Mucosa of rectum (tissue), 2 donors: Measurements from ENCODE around the gene COX7A2.

Source experiments
- H3K27ac ChIP-seq, 2 donors: one replicate each; pipeline ENCODE4 v1.7.0; 2013; ENCODE audit warnings: inconsistent platforms in 2 of 2, low read depth in 2 of 2, low read length in 2 of 2
- H3K27me3 ChIP-seq, 2 donors: one replicate each; pipeline ENCODE4 v1.7.0; 2013; ENCODE audit warnings: low read length in 2 of 2; ENCODE audit not compliant: control insufficient read depth in 2 of 2, insufficient read depth in 2 of 2
- H3K36me3 ChIP-seq, 2 donors: one replicate each; pipeline ENCODE4 v1.7.0; 2013; ENCODE audit warnings: low read length in 2 of 2; ENCODE audit not compliant: control insufficient read depth in 2 of 2, insufficient read depth in 2 of 2
- H3K4me1 ChIP-seq, 2 donors: one replicate each; pipeline ENCODE4 v1.7.0; 2013; ENCODE audit warnings: low read length in 2 of 2, mild to moderate bottlenecking in 1 of 2; ENCODE audit not compliant: control insufficient read depth in 2 of 2, insufficient read depth in 2 of 2
- H3K4me3 ChIP-seq, 2 donors: one replicate each; pipeline ENCODE4 v1.7.0; 2013; ENCODE audit warnings: low read length in 2 of 2
- H3K9ac ChIP-seq, 2 donors: one replicate each; pipeline ENCODE4 v1.7.0; 2013; ENCODE audit warnings: low read length in 2 of 2, low read depth in 1 of 2, mild to moderate bottlenecking in 1 of 2
- H3K9me3 ChIP-seq, 2 donors: one replicate each; pipeline ENCODE4 v1.7.0; 2013; ENCODE audit warnings: low read length in 2 of 2; ENCODE audit not compliant: control insufficient read depth in 2 of 2
- donor health status: healthy.
- donor health status: Normal muscosa, but diverticular disease.

Gene COX7A2, protein sequence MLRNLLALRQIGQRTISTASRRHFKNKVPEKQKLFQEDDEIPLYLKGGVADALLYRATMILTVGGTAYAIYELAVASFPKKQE

DNA sequence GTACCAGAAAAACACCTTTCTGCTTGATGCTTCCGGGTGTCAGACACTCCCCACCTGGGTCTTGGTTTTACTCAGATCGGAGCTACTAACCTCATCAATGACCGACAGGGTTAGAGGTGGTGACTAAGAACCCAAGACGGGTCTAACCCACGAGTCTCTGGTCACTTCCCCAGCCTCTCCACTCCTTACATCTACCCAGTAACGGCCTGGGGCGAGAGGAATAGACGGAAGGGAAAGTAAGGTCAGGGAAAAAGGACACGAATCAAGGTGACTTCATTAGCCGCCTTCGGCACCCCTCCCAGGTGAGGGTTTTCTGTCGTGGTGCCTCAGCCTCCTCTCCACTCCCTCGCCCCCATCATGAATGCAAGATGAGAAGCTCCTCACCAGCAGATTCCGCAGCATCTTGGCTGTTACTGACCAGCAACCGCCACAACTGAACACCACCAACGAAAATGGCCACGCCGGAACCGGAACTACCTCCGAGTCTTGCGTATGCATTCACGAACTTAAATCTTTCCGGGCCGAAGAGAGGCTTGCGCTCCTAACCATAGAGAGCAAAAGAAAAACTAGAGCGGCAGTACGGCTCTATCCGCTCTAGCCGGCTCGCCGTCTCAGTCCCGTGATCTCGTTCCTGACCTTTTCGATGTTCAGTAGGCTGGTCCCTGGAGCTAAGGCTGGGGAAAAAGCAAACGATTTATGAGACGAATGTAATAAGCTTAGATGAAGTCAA, at the start of gene COX7A2:
Gene COX7A2, minus strand, starts transcription at position 469 of the 730 bp plus-strand sequence. Its CDS starts 67 bp downstream, at position 402.
- H3K4me3 ChIP-seq, result peak within 1 kb of the TSS; percentile 95 to 98
- H3K36me3 ChIP-seq, result peaks cover 14 to 17% of the 10 kb centered on the region in 2 donors
- H3K4me1 ChIP-seq, result peaks cover 3 to 11% of the 10 kb centered on the region in 2 donors
- peak within 1 kb of the TSS; percentile 94 to 95 for H3K27ac ChIP-seq
- peak within 1 kb of the TSS; percentile 89 to 95 for H3K9ac ChIP-seq
- H3K9me3 ChIP-seq, result no peaks in the 10 kb centered on the region
- H3K27me3 ChIP-seq, result no peaks in the 10 kb centered on the region

DNA sequence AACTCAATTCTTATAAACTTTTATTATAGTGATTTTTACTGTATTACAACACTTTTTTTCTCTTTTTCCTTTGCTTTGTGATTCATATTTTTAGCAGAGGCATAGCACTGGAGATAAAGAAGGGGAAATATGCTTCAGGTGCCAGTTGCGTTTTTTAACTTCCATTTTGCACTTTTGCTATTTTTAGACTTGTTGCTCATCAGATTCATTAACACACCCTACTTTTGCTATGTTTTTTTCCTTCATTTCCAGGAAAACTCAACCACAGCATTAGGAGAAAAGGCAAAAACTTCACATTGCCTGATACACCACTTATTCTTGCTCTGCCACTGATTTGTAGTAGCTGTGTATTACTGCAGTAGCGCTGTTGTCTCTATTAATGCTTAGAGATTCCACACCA, 49.0 kb upstream of the COX7A2 start:
- Histone ChIP-seq H3K4me1 (no peaks in the 10 kb centered on the region), H3K27ac (no peak overlapping the region), H3K36me3 (no peaks in the 10 kb centered on the region), H3K27me3 (no peaks in the 10 kb centered on the region), H3K9me3 (no peaks in the 10 kb centered on the region), H3K9ac (no peak overlapping the region), H3K4me3 (no peak overlapping the region)

GRCh38 chr6:75291744-75292143, 48.1 kb upstream of the COX7A2 start:
- Histone ChIP-seq H3K9ac (no peak overlapping the region), H3K9me3 (no peaks in the 10 kb centered on the region), H3K4me1 (no peaks in the 10 kb centered on the region), H3K36me3 (no peaks in the 10 kb centered on the region), H3K27me3 (no peaks in the 10 kb centered on the region), H3K27ac (no peak overlapping the region), H3K4me3 (no peak overlapping the region)

- no peak overlapping the region for H3K9ac ChIP-seq
- H3K27ac ChIP-seq, result no peak overlapping the region
- H3K27me3 ChIP-seq, result no peaks in the 10 kb centered on the region
- no peak overlapping the region for H3K4me3 ChIP-seq
- no peaks in the 10 kb centered on the region for H3K9me3 ChIP-seq
- no peaks in the 10 kb centered on the region for H3K36me3 ChIP-seq
- no peaks in the 10 kb centered on the region for H3K4me1 ChIP-seq
Observed at GRCh38 chr6:75291331-75291730, 47.7 kb upstream of the COX7A2 start.

DNA sequence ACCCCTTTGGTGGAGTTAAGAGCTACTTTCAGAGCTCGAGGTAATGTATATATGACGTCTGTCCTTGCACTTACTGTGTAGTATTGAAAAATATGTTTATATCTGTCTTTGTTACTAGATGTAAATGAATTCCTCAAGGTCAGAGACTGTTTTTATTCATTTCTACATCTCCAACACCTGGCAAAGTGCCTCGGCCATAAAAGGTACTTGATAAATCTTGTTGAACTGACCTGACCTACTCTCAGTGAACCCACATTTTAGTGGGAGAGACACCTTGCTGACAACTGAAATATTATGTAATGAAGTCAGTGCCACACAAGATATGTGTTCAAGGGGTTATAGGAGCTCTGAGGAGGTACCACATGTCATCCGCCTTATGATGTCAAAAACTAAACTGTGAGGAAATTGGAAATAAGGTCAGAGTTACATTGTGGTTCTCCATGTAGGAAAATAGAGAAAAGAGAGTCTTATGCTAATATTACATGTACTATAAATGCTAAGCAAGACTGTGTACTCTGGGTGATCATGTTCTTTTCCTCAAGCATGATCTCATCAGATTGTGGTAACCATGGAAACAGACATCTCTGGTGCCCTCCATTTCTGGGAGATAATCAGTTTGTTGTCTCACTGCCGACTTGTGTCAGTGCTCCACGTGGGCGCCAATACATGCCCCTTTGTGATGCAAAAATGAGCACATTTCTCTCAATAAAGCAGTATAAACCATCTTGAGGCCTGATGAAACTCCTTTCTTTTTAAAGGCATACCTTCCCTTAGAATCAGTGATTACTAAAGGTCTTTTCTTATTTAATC, 46.7 kb upstream of the COX7A2 start:
- H3K4me3 ChIP-seq, result no peak overlapping the region

GRCh38 chr6:75288023-75288422, 44.4 kb upstream of the COX7A2 start:
- H3K9ac ChIP-seq, result no peak overlapping the region
- peaks cover 0 to 6% of the 10 kb centered on the region in 2 donors for H3K4me1 ChIP-seq
- H3K36me3 ChIP-seq, result no peaks in the 10 kb centered on the region

More for the DNA sequence above, 46.7 kb upstream of the COX7A2 start:
- H3K9ac ChIP-seq, result no peak overlapping the region
- H3K27ac ChIP-seq, result no peak overlapping the region
- no peaks in the 10 kb centered on the region for H3K36me3 ChIP-seq
- peaks cover 0 to 4% of the 10 kb centered on the region in 2 donors for H3K4me1 ChIP-seq
- no peaks in the 10 kb centered on the region for H3K9me3 ChIP-seq
- H3K27me3 ChIP-seq, result no peaks in the 10 kb centered on the region

DNA sequence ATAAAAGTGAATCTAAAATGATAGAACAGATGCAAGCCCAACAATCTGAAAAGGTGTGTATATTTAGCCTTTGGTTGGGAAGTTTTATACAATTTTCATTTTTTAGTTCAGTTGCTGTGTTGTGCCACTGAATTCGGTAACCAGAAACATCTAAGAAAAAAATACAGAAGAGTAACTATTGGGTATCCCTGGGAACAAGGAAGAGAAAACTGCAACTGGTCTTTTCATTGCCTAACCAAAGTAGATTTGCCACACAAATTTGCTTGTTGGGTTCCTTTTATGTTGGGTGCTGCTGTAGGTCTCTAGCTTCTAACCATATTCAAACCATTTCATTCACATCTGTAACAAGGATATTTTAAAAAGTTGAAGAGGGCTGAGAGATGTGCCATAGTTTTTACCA, 43.8 kb upstream of the COX7A2 start:
- Histone ChIP-seq H3K4me1 (peaks cover 0 to 6% of the 10 kb centered on the region in 2 donors), H3K36me3 (no peaks in the 10 kb centered on the region), H3K9me3 (no peaks in the 10 kb centered on the region), H3K4me3 (no peak overlapping the region), H3K9ac (no peak overlapping the region), H3K27me3 (no peaks in the 10 kb centered on the region), H3K27ac (no peak overlapping the region)

More at GRCh38 chr6:75288023-75288422, 44.4 kb upstream of the COX7A2 start:
- H3K27me3 ChIP-seq, result no peaks in the 10 kb centered on the region
- H3K27ac ChIP-seq, result no peak overlapping the region
- no peak overlapping the region for H3K4me3 ChIP-seq
- H3K9me3 ChIP-seq, result no peaks in the 10 kb centered on the region

- Histone ChIP-seq H3K36me3 (no peaks in the 10 kb centered on the region), H3K9ac (no peak overlapping the region), H3K27ac (no peak overlapping the region), H3K9me3 (no peaks in the 10 kb centered on the region), H3K27me3 (no peaks in the 10 kb centered on the region), H3K4me3 (no peak overlapping the region), H3K4me1 (peaks cover 2 to 6% of the 10 kb centered on the region in 2 donors)
Observed at GRCh38 chr6:75286955-75287354, 43.4 kb upstream of the COX7A2 start.

DNA sequence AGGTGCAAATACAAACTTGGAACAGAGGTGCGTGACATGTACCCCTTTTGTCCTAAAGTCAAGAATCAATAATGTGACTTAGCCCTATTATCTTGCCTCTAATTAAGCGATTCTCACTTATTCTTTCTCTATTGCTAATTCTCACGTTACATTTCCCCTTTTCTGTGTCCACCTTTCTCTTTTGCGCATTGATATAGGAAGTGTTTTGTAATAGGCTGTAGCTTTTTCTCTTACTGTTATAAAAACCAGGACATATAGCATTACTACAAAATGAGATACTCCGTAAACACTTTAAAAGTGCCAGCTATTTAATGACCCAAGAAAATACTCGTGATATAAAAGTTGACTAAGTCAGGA, 41.7 kb upstream of the COX7A2 start:
- no peaks in the 10 kb centered on the region for H3K27me3 ChIP-seq
- peak overlapping the region; percentile 88 to 99 for H3K4me3 ChIP-seq
- H3K9me3 ChIP-seq, result no peaks in the 10 kb centered on the region
- H3K4me1 ChIP-seq, result peaks cover 3 to 6% of the 10 kb centered on the region in 2 donors
- H3K9ac ChIP-seq, result peak overlapping the region; percentile 80 to 88
- peak overlapping the region; percentile 83 to 87 for H3K27ac ChIP-seq
- H3K36me3 ChIP-seq, result no peaks in the 10 kb centered on the region

GRCh38 chr6:75284632-75285282, 41.2 kb upstream of the COX7A2 start, which contains the start of gene TMEM30A:
Gene TMEM30A, minus strand, starts transcription at chr6:75284792. Its CDS starts 154 bp downstream, at chr6:75284638.
- H3K4me3 ChIP-seq, result peak within 1 kb of the TSS; percentile 88 to 99
- H3K27me3 ChIP-seq, result no peaks in the 10 kb centered on the region
- peak within 1 kb of the TSS; percentile 83 to 87 for H3K27ac ChIP-seq
- H3K9me3 ChIP-seq, result no peaks in the 10 kb centered on the region
- H3K4me1 ChIP-seq, result peaks cover 3 to 6% of the 10 kb centered on the region in 2 donors
- H3K9ac ChIP-seq, result peak within 1 kb of the TSS; percentile 95
- no peaks in the 10 kb centered on the region for H3K36me3 ChIP-seq
